ENCODE data around the gene GRIN2D.

Gene GRIN2D

GRCh38 chr19:48401287-48401686 lies 7.8 kb downstream of the GRIN2D start:
- no peak overlapping the region for H3K9ac ChIP-seq (ENCODE audit: low read length)
- H3K36me3 ChIP-seq (ENCODE audit: insufficient read depth, low read length) = no peaks in the 10 kb centered on the region
- no peak overlapping the region for H3K27ac ChIP-seq (ENCODE audit: low read depth, low read length, poor library complexity, severe bottlenecking)
- TF ChIP-seq CTCF (IDR thresholded peaks at IDR 0.05; ENCODE audit: low read length) (no peak), EZH2 (IDR thresholded peaks at IDR 0.05; ENCODE audit: borderline replicate concordance, low read length) (no peak)
- H4K20me1 ChIP-seq (ENCODE audit: insufficient read depth, low read length) = no peaks in the 10 kb centered on the region
- no peak overlapping the region for H2AFZ ChIP-seq (ENCODE audit: low read length)
- H3K79me2 ChIP-seq (ENCODE audit: insufficient read depth, low read length) = no peaks in the 10 kb centered on the region
- 0 out of 2 replicates have a peak, but pooled peaks cover 4% of the 10 kb centered on the region for H3F3A ChIP-seq (ENCODE audit: insufficient read depth, low read length)
- H3K4me1 ChIP-seq (ENCODE audit: insufficient read depth, low read length, severe bottlenecking) = peaks cover 23% of the 10 kb centered on the region
- H3K4me3 ChIP-seq (ENCODE audit: low read depth, low read length, poor library complexity, severe bottlenecking) = no peak overlapping the region
- no peak overlapping the region for H3K4me2 ChIP-seq (ENCODE audit: low read length)
- no peaks in the 10 kb centered on the region for H3K9me3 ChIP-seq (ENCODE audit: low read length)
- H3K27me3 ChIP-seq (ENCODE audit: insufficient read depth, low read length) = peaks cover 8% of the 10 kb centered on the region; the same call in 1 of the 2 replicates
- H3K9me2 ChIP-seq (ENCODE audit: low read depth, low read length) = no peaks in the 10 kb centered on the region

GRCh38 chr19:48403606-48404005 lies 10.1 kb downstream of the GRIN2D start:
- H3K9me2 ChIP-seq (ENCODE audit: low read depth, low read length) = no peaks in the 10 kb centered on the region
- H3K36me3 ChIP-seq (ENCODE audit: insufficient read depth, low read length) = no peaks in the 10 kb centered on the region
- H3K27me3 ChIP-seq (ENCODE audit: insufficient read depth, low read length) = peaks cover 3% of the 10 kb centered on the region; the same call in 1 of the 2 replicates
- no peak overlapping the region for H3K4me2 ChIP-seq (ENCODE audit: low read length)
- H4K20me1 ChIP-seq (ENCODE audit: insufficient read depth, low read length) = no peaks in the 10 kb centered on the region
- H3K9me3 ChIP-seq (ENCODE audit: low read length) = no peaks in the 10 kb centered on the region
- H2AFZ ChIP-seq (ENCODE audit: low read length) = no peak overlapping the region
- H3F3A ChIP-seq (ENCODE audit: insufficient read depth, low read length) = 0 out of 2 replicates have a peak, but pooled peaks cover 4% of the 10 kb centered on the region
- H3K79me2 ChIP-seq (ENCODE audit: insufficient read depth, low read length) = no peaks in the 10 kb centered on the region
- no peak overlapping the region for H3K9ac ChIP-seq (ENCODE audit: low read length)
- H3K27ac ChIP-seq (ENCODE audit: low read depth, low read length, poor library complexity, severe bottlenecking) = no peak overlapping the region
- TF ChIP-seq EZH2 (IDR thresholded peaks at IDR 0.05; ENCODE audit: borderline replicate concordance, low read length) (no peak), CTCF (IDR thresholded peaks at IDR 0.05; ENCODE audit: low read length) (no peak)
- H3K4me1 ChIP-seq (ENCODE audit: insufficient read depth, low read length, severe bottlenecking) = peaks cover 15% of the 10 kb centered on the region
- H3K4me3 ChIP-seq (ENCODE audit: low read depth, low read length, poor library complexity, severe bottlenecking) = no peak overlapping the region

- Histone ChIP-seq H3K79me2 (ENCODE audit: insufficient read depth, low read length) (no peaks in the 10 kb centered on the region), H2AFZ (ENCODE audit: low read length) (no peak overlapping the region), H3K9ac (ENCODE audit: low read length) (no peak overlapping the region), H3K36me3 (ENCODE audit: insufficient read depth, low read length) (no peaks in the 10 kb centered on the region), H3K4me2 (ENCODE audit: low read length) (no peak overlapping the region), H3K27me3 (ENCODE audit: insufficient read depth, low read length) (peaks cover 3% of the 10 kb centered on the region; the same call in 1 of the 2 replicates), H3K4me3 (ENCODE audit: low read depth, low read length, poor library complexity, severe bottlenecking) (no peak overlapping the region), H3F3A (ENCODE audit: insufficient read depth, low read length) (no peaks in the 10 kb centered on the region), H3K4me1 (ENCODE audit: insufficient read depth, low read length, severe bottlenecking) (peaks cover 12% of the 10 kb centered on the region), H3K9me3 (ENCODE audit: low read length) (no peaks in the 10 kb centered on the region), H4K20me1 (ENCODE audit: insufficient read depth, low read length) (no peaks in the 10 kb centered on the region), H3K27ac (ENCODE audit: low read depth, low read length, poor library complexity, severe bottlenecking) (no peak overlapping the region), H3K9me2 (ENCODE audit: low read depth, low read length) (no peaks in the 10 kb centered on the region)
- TF ChIP-seq CTCF (IDR thresholded peaks at IDR 0.05; ENCODE audit: low read length) = no peak
- no peak for TF ChIP-seq EZH2 (IDR thresholded peaks at IDR 0.05; ENCODE audit: borderline replicate concordance, low read length)
Observed at GRCh38 chr19:48405010-48405659, 11.7 kb downstream of the GRIN2D start.
